Lower leg skin (tissue), 3 donors: ENCODE data around the gene HOXB1.

Source experiments
- POLR2A ChIP-seq, 2 donors: fragments of 450-650 bp; IDR thresholded peaks; one replicate each; pipeline ENCODE4 v1.6.1; 2016 to 2017; ENCODE audit warnings: antibody characterized with exemption in 2 of 2, mild to moderate bottlenecking in 1 of 2, moderate library complexity in 1 of 2
- TF ChIP-seq, protein P1 (sequence below), 3 donors: fragments of 450-650 bp; IDR thresholded peaks; one replicate each; pipeline ENCODE4 v1.5.1; 2016; ENCODE audit warnings: antibody characterized with exemption in 3 of 3, mild to moderate bottlenecking in 3 of 3, moderate library complexity in 2 of 3

DNA sequence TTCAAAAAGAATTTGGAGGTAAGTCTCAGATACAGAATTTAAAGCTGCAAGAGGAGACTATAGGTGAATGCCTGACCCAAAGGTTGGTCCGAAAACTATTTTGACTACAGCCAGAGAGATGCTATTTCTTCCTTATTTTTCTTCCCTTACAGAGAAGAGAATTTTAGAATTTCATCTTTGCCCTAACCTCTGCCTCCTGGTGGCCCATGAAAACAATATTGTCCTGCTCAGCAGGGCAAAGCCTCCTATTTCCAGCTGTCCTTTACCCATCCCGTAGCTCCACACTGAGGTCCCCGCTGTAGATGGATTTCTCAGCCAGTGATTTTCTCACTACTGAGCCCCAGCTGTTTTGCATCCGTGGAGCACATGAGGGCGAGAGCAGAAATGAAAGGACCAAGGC, 24.6 kb downstream of the HOXB1 start:
- TF ChIP-seq, protein P1, sequence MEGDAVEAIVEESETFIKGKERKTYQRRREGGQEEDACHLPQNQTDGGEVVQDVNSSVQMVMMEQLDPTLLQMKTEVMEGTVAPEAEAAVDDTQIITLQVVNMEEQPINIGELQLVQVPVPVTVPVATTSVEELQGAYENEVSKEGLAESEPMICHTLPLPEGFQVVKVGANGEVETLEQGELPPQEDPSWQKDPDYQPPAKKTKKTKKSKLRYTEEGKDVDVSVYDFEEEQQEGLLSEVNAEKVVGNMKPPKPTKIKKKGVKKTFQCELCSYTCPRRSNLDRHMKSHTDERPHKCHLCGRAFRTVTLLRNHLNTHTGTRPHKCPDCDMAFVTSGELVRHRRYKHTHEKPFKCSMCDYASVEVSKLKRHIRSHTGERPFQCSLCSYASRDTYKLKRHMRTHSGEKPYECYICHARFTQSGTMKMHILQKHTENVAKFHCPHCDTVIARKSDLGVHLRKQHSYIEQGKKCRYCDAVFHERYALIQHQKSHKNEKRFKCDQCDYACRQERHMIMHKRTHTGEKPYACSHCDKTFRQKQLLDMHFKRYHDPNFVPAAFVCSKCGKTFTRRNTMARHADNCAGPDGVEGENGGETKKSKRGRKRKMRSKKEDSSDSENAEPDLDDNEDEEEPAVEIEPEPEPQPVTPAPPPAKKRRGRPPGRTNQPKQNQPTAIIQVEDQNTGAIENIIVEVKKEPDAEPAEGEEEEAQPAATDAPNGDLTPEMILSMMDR (IDR thresholded peaks at IDR 0.05) = no peak
- TF ChIP-seq POLR2A (IDR thresholded peaks at IDR 0.05) = no peak
